ENCODE measurements around the gene WNT5A.

Gene WNT5A

GRCh38 chr3:55440104-55440708, 46.9 kb downstream of the WNT5A start:
- H3K27me3 ChIP-seq (replicated peaks; ENCODE audit: control insufficient read depth, insufficient read depth, low read length), result peaks cover 4% of the 10 kb centered on the region
- H3K9ac ChIP-seq (ENCODE audit: low read length), result no peak overlapping the region
- no peak overlapping the region for H3K4me3 ChIP-seq (ENCODE audit: low read length)
- no peaks in the 10 kb centered on the region for H3K36me3 ChIP-seq (ENCODE audit: control insufficient read depth, insufficient read depth, low read length, severe bottlenecking)
- DNase-seq (ENCODE audit: low read depth), result no peak
- no peaks in the 10 kb centered on the region for H3K4me1 ChIP-seq (ENCODE audit: control insufficient read depth, insufficient read depth, low read length)
- H3K9me3 ChIP-seq (ENCODE audit: control insufficient read depth, low read length), result no peaks in the 10 kb centered on the region

DNA sequence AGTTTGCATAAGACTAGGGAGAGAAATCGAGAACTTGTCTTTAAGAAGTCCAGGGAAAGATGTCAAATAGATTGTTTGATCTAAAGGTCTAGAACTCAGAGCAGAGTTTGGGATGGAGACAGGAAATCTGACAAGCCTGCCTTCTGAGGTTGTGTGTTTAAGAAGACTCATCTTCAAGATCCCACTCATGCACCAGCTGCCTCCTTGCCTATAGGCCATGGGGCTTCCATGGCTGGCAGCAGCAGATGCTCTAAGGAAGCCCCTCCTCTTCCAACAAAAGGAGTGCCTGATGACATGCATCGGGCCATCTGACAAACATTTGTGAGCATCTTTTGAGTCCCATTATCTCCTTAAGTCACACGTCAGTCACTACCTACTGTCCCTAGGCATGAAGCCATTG, 47.4 kb downstream of the WNT5A start:
- H3K9me3 ChIP-seq (ENCODE audit: control insufficient read depth, low read length), result no peaks in the 10 kb centered on the region
- no peak for DNase-seq (ENCODE audit: low read depth)
- peaks cover 4% of the 10 kb centered on the region for H3K27me3 ChIP-seq (replicated peaks; ENCODE audit: control insufficient read depth, insufficient read depth, low read length)
- H3K4me3 ChIP-seq (ENCODE audit: low read length), result no peak overlapping the region
- no peaks in the 10 kb centered on the region for H3K36me3 ChIP-seq (ENCODE audit: control insufficient read depth, insufficient read depth, low read length, severe bottlenecking)
- H3K9ac ChIP-seq (ENCODE audit: low read length), result no peak overlapping the region
- H3K4me1 ChIP-seq (ENCODE audit: control insufficient read depth, insufficient read depth, low read length), result no peaks in the 10 kb centered on the region

DNA sequence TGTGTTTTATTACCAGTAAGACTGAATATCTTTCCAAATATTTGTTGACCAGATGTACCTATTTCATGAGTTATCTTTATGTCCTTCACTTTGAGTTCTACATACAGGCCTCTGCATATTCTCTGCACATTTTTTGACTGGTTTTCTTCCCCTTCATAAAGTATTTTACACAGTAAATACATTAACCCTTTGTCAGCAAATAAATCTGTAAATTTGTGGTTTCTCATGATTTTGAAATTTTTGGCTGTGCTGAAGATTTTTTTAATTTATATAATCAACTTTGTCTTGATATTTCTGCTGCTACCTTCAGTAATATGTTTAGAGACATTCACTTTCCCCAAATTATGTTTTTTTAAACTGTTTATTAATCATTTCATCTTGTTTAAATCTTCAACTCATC, 50.5 kb downstream of the WNT5A start:
- Histone ChIP-seq H3K4me1 (ENCODE audit: control insufficient read depth, insufficient read depth, low read length) (no peaks in the 10 kb centered on the region), H3K36me3 (ENCODE audit: control insufficient read depth, insufficient read depth, low read length, severe bottlenecking) (no peaks in the 10 kb centered on the region), H3K4me3 (ENCODE audit: low read length) (no peak overlapping the region), H3K9me3 (ENCODE audit: control insufficient read depth, low read length) (no peaks in the 10 kb centered on the region), H3K27me3 (replicated peaks; ENCODE audit: control insufficient read depth, insufficient read depth, low read length) (no peaks in the 10 kb centered on the region), H3K9ac (ENCODE audit: low read length) (no peak overlapping the region)
- no peak for DNase-seq (ENCODE audit: low read depth)

- H3K27me3 ChIP-seq (replicated peaks; ENCODE audit: control insufficient read depth, insufficient read depth, low read length), result no peaks in the 10 kb centered on the region
- no peak overlapping the region for H3K4me3 ChIP-seq (ENCODE audit: low read length)
- H3K9me3 ChIP-seq (ENCODE audit: control insufficient read depth, low read length), result no peaks in the 10 kb centered on the region
- no peaks in the 10 kb centered on the region for H3K4me1 ChIP-seq (ENCODE audit: control insufficient read depth, insufficient read depth, low read length)
- no peaks in the 10 kb centered on the region for H3K36me3 ChIP-seq (ENCODE audit: control insufficient read depth, insufficient read depth, low read length, severe bottlenecking)
- no peak overlapping the region for H3K9ac ChIP-seq (ENCODE audit: low read length)
- DNase-seq (ENCODE audit: low read depth), result no peak
Measured at GRCh38 chr3:55435491-55435890, 51.6 kb downstream of the WNT5A start.

- Histone ChIP-seq H3K9ac (ENCODE audit: low read length) (no peak overlapping the region), H3K9me3 (ENCODE audit: control insufficient read depth, low read length) (no peaks in the 10 kb centered on the region), H3K27me3 (replicated peaks; ENCODE audit: control insufficient read depth, insufficient read depth, low read length) (no peaks in the 10 kb centered on the region), H3K36me3 (ENCODE audit: control insufficient read depth, insufficient read depth, low read length, severe bottlenecking) (no peaks in the 10 kb centered on the region), H3K4me3 (ENCODE audit: low read length) (no peak overlapping the region), H3K4me1 (ENCODE audit: control insufficient read depth, insufficient read depth, low read length) (no peaks in the 10 kb centered on the region)
- peak; percentile 24 for DNase-seq (ENCODE audit: low read depth)
Measured at GRCh38 chr3:55434789-55435188, 52.3 kb downstream of the WNT5A start.

DNA sequence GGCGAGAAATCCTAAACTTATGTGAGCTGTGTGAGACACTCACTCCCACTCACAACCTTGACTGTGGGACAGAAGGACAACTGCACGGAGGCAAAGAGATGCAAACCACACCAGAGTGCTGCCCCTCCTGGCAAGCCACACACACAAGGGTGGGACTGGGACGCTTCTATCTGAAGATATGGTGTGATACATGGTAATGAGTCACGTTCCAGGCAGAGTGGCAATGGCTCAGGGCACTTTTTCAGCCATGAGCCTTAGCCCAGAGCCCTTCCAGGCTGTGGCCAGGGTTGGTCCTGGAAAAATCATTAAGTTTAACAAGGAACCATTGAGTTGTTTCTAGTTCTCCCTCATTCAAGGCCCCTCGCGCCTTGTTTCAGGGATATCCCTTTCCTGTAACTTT, 56.1 kb downstream of the WNT5A start:
- DNase-seq (ENCODE audit: low read depth), result no peak
- H3K9me3 ChIP-seq (ENCODE audit: control insufficient read depth, low read length), result no peaks in the 10 kb centered on the region
- no peaks in the 10 kb centered on the region for H3K36me3 ChIP-seq (ENCODE audit: control insufficient read depth, insufficient read depth, low read length, severe bottlenecking)
- no peaks in the 10 kb centered on the region for H3K27me3 ChIP-seq (replicated peaks; ENCODE audit: control insufficient read depth, insufficient read depth, low read length)
- H3K4me1 ChIP-seq (ENCODE audit: control insufficient read depth, insufficient read depth, low read length), result no peaks in the 10 kb centered on the region
- H3K4me3 ChIP-seq (ENCODE audit: low read length), result no peak overlapping the region
- no peak overlapping the region for H3K9ac ChIP-seq (ENCODE audit: low read length)

DNA sequence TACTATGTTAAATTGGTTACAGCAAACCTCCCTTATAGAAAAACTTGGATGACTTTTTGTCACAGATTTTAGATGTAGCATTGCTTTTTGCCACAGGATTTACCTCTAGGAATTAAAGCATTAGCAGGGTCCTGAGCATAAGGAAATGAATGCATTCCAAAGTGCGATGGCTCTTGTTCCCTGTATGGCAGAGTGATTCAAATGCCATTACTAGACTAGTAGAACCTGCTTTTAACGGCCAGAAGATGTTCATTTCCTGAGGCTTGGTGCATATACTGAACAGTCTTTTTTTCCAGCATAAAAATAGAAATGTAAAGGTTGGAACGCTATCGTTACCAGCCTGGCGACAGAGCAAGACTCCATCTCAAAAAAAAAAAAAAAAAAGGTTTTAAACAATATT, 59.4 kb downstream of the WNT5A start:
- no peak for DNase-seq (ENCODE audit: low read depth)
- Histone ChIP-seq H3K4me3 (ENCODE audit: low read length) (no peak overlapping the region), H3K9me3 (ENCODE audit: control insufficient read depth, low read length) (peaks cover 4% of the 10 kb centered on the region), H3K36me3 (ENCODE audit: control insufficient read depth, insufficient read depth, low read length, severe bottlenecking) (no peaks in the 10 kb centered on the region), H3K27me3 (replicated peaks; ENCODE audit: control insufficient read depth, insufficient read depth, low read length) (no peaks in the 10 kb centered on the region), H3K4me1 (ENCODE audit: control insufficient read depth, insufficient read depth, low read length) (no peaks in the 10 kb centered on the region), H3K9ac (ENCODE audit: low read length) (no peak overlapping the region)

DNA sequence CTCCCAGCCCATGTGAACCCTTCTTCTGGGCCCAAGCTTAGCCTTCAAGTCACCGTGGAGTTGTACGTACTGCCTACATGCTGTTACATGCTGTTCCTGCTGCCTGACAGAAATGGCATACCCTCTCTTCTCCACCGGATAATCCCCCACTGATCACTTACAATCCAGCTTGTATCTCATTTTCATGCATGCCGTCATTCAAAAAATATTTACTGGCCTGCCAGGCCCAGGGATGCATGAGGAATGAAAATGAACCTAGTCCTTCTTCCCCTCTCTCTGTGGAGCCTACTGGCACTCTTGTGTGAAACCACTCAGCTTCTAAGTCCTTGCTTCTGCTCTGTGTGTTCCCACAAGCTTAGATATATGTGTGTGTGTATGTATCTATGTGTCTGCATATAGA, 60.6 kb downstream of the WNT5A start:
- H3K4me3 ChIP-seq (ENCODE audit: low read length), result no peak overlapping the region

DNA sequence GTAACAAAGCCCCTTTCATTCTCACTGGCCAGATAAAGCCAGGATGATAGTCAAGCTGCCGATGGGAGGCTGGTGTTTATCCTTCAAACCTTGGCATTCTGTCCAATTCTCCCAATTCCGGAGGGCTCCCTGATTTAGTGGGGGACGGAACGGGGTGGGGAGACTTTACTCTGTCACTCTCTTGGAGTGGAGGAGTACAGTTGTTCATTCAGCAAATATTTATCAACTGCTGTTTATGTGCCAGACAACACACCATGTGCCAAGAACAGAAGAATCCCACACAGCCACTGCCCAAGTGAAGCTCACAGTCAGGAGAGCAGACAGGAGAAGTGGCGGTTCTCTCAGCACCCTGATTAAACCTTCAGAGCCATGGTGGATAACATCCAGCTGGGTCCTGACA, 63.3 kb downstream of the WNT5A start:
- no peak overlapping the region for H3K9ac ChIP-seq (ENCODE audit: low read length)
- H3K36me3 ChIP-seq (ENCODE audit: control insufficient read depth, insufficient read depth, low read length, severe bottlenecking), result no peaks in the 10 kb centered on the region
- peaks cover 13% of the 10 kb centered on the region for H3K9me3 ChIP-seq (ENCODE audit: control insufficient read depth, low read length)
- H3K27me3 ChIP-seq (replicated peaks; ENCODE audit: control insufficient read depth, insufficient read depth, low read length), result no peaks in the 10 kb centered on the region
- DNase-seq (ENCODE audit: low read depth), result no peak
- H3K4me3 ChIP-seq (ENCODE audit: low read length), result no peak overlapping the region
- no peaks in the 10 kb centered on the region for H3K4me1 ChIP-seq (ENCODE audit: control insufficient read depth, insufficient read depth, low read length)

More for the DNA sequence above, 60.6 kb downstream of the WNT5A start:
- H3K4me1 ChIP-seq (ENCODE audit: control insufficient read depth, insufficient read depth, low read length), result no peaks in the 10 kb centered on the region
- H3K27me3 ChIP-seq (replicated peaks; ENCODE audit: control insufficient read depth, insufficient read depth, low read length), result no peaks in the 10 kb centered on the region
- no peaks in the 10 kb centered on the region for H3K36me3 ChIP-seq (ENCODE audit: control insufficient read depth, insufficient read depth, low read length, severe bottlenecking)
- DNase-seq (ENCODE audit: low read depth), result no peak
- H3K9me3 ChIP-seq (ENCODE audit: control insufficient read depth, low read length), result peaks cover 8% of the 10 kb centered on the region
- H3K9ac ChIP-seq (ENCODE audit: low read length), result no peak overlapping the region

- H3K36me3 ChIP-seq (ENCODE audit: control insufficient read depth, insufficient read depth, low read length, severe bottlenecking), result no peaks in the 10 kb centered on the region
- no peak for DNase-seq (ENCODE audit: low read depth)
- no peaks in the 10 kb centered on the region for H3K4me1 ChIP-seq (ENCODE audit: control insufficient read depth, insufficient read depth, low read length)
Measured at GRCh38 chr3:55417211-55417610, 69.9 kb downstream of the WNT5A start.

GRCh38 chr3:55416331-55416821, 70.7 kb downstream of the WNT5A start:
- Histone ChIP-seq H3K9ac (ENCODE audit: low read length) (no peak overlapping the region), H3K9me3 (ENCODE audit: control insufficient read depth, low read length) (peaks cover 5% of the 10 kb centered on the region), H3K4me3 (ENCODE audit: low read length) (no peak overlapping the region), H3K4me1 (ENCODE audit: control insufficient read depth, insufficient read depth, low read length) (no peaks in the 10 kb centered on the region), H3K27me3 (replicated peaks; ENCODE audit: control insufficient read depth, insufficient read depth, low read length) (no peaks in the 10 kb centered on the region), H3K36me3 (ENCODE audit: control insufficient read depth, insufficient read depth, low read length, severe bottlenecking) (no peaks in the 10 kb centered on the region)
- DNase-seq (ENCODE audit: low read depth), result peak; percentile 81

More at GRCh38 chr3:55417211-55417610, 69.9 kb downstream of the WNT5A start:
- Histone ChIP-seq H3K9ac (ENCODE audit: low read length) (no peak overlapping the region), H3K27me3 (replicated peaks; ENCODE audit: control insufficient read depth, insufficient read depth, low read length) (no peaks in the 10 kb centered on the region), H3K9me3 (ENCODE audit: control insufficient read depth, low read length) (peaks cover 9% of the 10 kb centered on the region), H3K4me3 (ENCODE audit: low read length) (no peak overlapping the region)
